A549 (cell line): ENCODE measurements around the gene F2RL2. TPM values are rescaled to one million over a fixed set of nuclear protein-coding genes. Genes with fewer than 3 reads are reported as not detected.

Source experiments
- ATAC-seq, 2 experiments: fragments of 200-7000 bp in 1 of 2; fragments of >200 bp in 1 of 2; cut with Nextera tagmentation in 1 of 2; cut with Tn5 transposase in 1 of 2; 3 replicates each; pipeline versions ENCODE4 v1.8.0 to v1.9.1; 2018 to 2020; ENCODE audit warnings: mild to moderate bottlenecking in 1 of 2, moderate library complexity in 1 of 2
- CTCF ChIA-PET: fragments of 300-600 bp; sonication (Branson Sonifier 250); formaldehyde crosslinking; extraction: SDS; loops from one replicate; lab custom pipeline; 2021; ENCODE audit warnings: antibody characterized with exemption, inconsistent platforms; lab: Yijun Ruan, JAX
- POLR2A ChIA-PET: fragments of 350-600 bp; formaldehyde crosslinking; extraction: SDS; loops from one replicate; lab custom pipeline; 2021; ENCODE audit warnings: antibody characterized with exemption, inconsistent platforms; lab: Yijun Ruan, JAX
- DNase-seq, 2 experiments: peaks; one replicate each; pipeline versions ENCODE4 v3.0.0 to v3.0.0-alpha.2; 2011 to 2016; ENCODE audit warnings: low read depth in 1 of 2, low spot score in 1 of 2
- FAIRE-seq: peaks from 2 replicates; lab custom pipeline; 2011; peaks lifted over from hg19 to GRCh38; lab: Jason Lieb, UNC
- H3K27ac ChIP-seq, 2 experiments: fragments of >200 bp; sonication (Bioruptor Twin); formaldehyde crosslinking; 3 replicates each; pipeline ENCODE4 v1.5.1; 2016 to 2017
- H3K4me1 ChIP-seq: fragments of >200 bp; sonication (Bioruptor Twin); formaldehyde crosslinking; 3 replicates; pipeline ENCODE4 v1.6.1; 2016
- H3K4me2 ChIP-seq: fragments of >200 bp; sonication (Bioruptor Twin); formaldehyde crosslinking; 3 replicates; pipeline ENCODE4 v1.6.1; 2016
- H3K4me3 ChIP-seq: fragments of >200 bp; sonication (Bioruptor Twin); formaldehyde crosslinking; 3 replicates; pipeline ENCODE4 v1.5.1; 2016
- H3K9me3 ChIP-seq: fragments of >200 bp; sonication (Bioruptor Twin); formaldehyde crosslinking; 3 replicates; pipeline ENCODE4 v1.6.1; 2016
- BCL3 ChIP-seq: fragments of >200 bp; sonication (Bioruptor Twin); formaldehyde crosslinking; IDR thresholded peaks from 3 replicates; pipeline ENCODE4 v1.6.1; 2016
- BHLHE40 ChIP-seq: IDR thresholded peaks from 2 replicates; pipeline ENCODE4 v1.6.1; 2012; ENCODE audit warnings: low read depth, low read length, inconsistent platforms
- CBX8 ChIP-seq: fragments of 200-600 bp; sonication (generic); IDR thresholded peaks from 2 replicates; pipeline ENCODE4 v1.6.1; 2016
- CEBPB ChIP-seq, 2 experiments: fragments of >200 bp in 1 of 2; sonication (Bioruptor Twin) in 1 of 2; formaldehyde crosslinking in 1 of 2; IDR thresholded peaks; 2 replicates each; pipeline ENCODE4 v1.6.1; 2012 to 2016
- CHD4 ChIP-seq: fragments of 200-600 bp; sonication (generic); IDR thresholded peaks from 2 replicates; pipeline ENCODE4 v1.6.1; 2016; ENCODE audit warnings: antibody characterized with exemption, mild to moderate bottlenecking, borderline replicate concordance
- CTCF ChIP-seq: fragments of >200 bp; sonication (Bioruptor Twin); formaldehyde crosslinking; IDR thresholded peaks from 3 replicates; pipeline ENCODE4 v1.5.1; 2016
- EHMT2 ChIP-seq: fragments of 200-600 bp; sonication (generic); IDR thresholded peaks from 2 replicates; pipeline ENCODE4 v1.6.1; 2016; ENCODE audit warnings: antibody characterized with exemption, low read depth, mild to moderate bottlenecking, moderate library complexity
- EP300 ChIP-seq, 2 experiments: fragments of >200 bp; sonication (Bioruptor Twin); formaldehyde crosslinking; IDR thresholded peaks; 2 replicates in 1 of 2; 3 replicates in 1 of 2; pipeline ENCODE4 v1.6.1; 2016 to 2017
- FOXS1 ChIP-seq: fragments of 250-450 bp; sonication (Bioruptor Pico); IDR thresholded peaks from 2 replicates; pipeline ENCODE4 v1.5.0; 2020; ENCODE audit warnings: mild to moderate bottlenecking, moderate library complexity
- JUN ChIP-seq, 2 experiments: fragments of >200 bp; sonication (Bioruptor Twin); formaldehyde crosslinking; IDR thresholded peaks; 2 replicates in 1 of 2; 3 replicates in 1 of 2; pipeline ENCODE4 v1.6.1; 2016 to 2017
- KDM5A ChIP-seq: fragments of 200-600 bp; sonication (generic); IDR thresholded peaks from 2 replicates; pipeline ENCODE4 v1.6.1; 2016; ENCODE audit warnings: antibody characterized with exemption, mild to moderate bottlenecking
- MAZ ChIP-seq: fragments of 150-350 bp; IDR thresholded peaks from 2 replicates; pipeline ENCODE4 v1.6.1; 2014; ENCODE audit warnings: antibody characterized with exemption, low read depth, low read length, borderline replicate concordance
- MYC ChIP-seq: IDR thresholded peaks from 2 replicates; pipeline ENCODE4 v1.6.1; 2012; ENCODE audit warnings: mild to moderate bottlenecking, inconsistent platforms, low read length, improper control_type of control experiment, borderline replicate concordance
- POLR2A ChIP-seq: IDR thresholded peaks from 2 replicates; pipeline ENCODE4 v1.6.1; 2012; ENCODE audit warnings: mild to moderate bottlenecking, low read length
- POLR2AphosphoS2 ChIP-seq: conservative IDR thresholded peaks from 2 replicates; pipeline ENCODE4 v1.6.1; 2012; ENCODE audit warnings: low read length, improper control_type of control experiment, inconsistent platforms
- RAD21 ChIP-seq, 2 experiments: fragments of >200 bp in 1 of 2; sonication (Bioruptor Twin) in 1 of 2; formaldehyde crosslinking in 1 of 2; IDR thresholded peaks in 1 of 2; conservative IDR thresholded peaks in 1 of 2; 2 replicates in 1 of 2; 3 replicates in 1 of 2; pipeline ENCODE4 v1.6.1; 2012 to 2018; ENCODE audit warnings: inconsistent platforms in 1 of 2
- RARB ChIP-seq: fragments of 250-450 bp; sonication (Bioruptor Pico); IDR thresholded peaks from 2 replicates; pipeline ENCODE4 v1.8.0; 2021; ENCODE audit warnings: mild to moderate bottlenecking, moderate library complexity
- RNF2 ChIP-seq: fragments of 200-600 bp; sonication (generic); IDR thresholded peaks from 2 replicates; pipeline ENCODE4 v1.6.1; 2016; ENCODE audit warnings: low read depth, mild to moderate bottlenecking, antibody characterized with exemption, moderate library complexity, borderline replicate concordance
- SREBF2 ChIP-seq: fragments of 450-650 bp; IDR thresholded peaks from 2 replicates; pipeline ENCODE4 v1.6.1; 2014; ENCODE audit warnings: mild to moderate bottlenecking, moderate library complexity
- ZC3H11A ChIP-seq: fragments of 450-650 bp; IDR thresholded peaks from 2 replicates; pipeline ENCODE4 v1.6.1; 2014; ENCODE audit warnings: antibody characterized with exemption, mild to moderate bottlenecking
- ZFP36 ChIP-seq: fragments of 450-650 bp; IDR thresholded peaks from 2 replicates; pipeline ENCODE4 v1.6.1; 2014; ENCODE audit warnings: borderline replicate concordance; ENCODE audit not compliant: partially characterized antibody
- ZNF302 ChIP-seq: fragments of 250-450 bp; sonication (Bioruptor Pico); IDR thresholded peaks from 2 replicates; pipeline ENCODE4 v1.9.0; 2021; ENCODE audit warnings: inconsistent platforms, mild to moderate bottlenecking, moderate library complexity
- ZSCAN20 ChIP-seq: fragments of 250-450 bp; sonication (Bioruptor Pico); IDR thresholded peaks from 2 replicates; pipeline ENCODE4 v1.8.0; 2022; ENCODE audit warnings: mild to moderate bottlenecking, moderate library complexity
- WGBS: methylation state at CpG from one replicate; pipeline ENCODE4 v1.1.6; 2017; ENCODE audit errors: missing lambda C conversion rate; 5-methylcytosine and 5-hydroxymethylcytosine counted together
- polyA plus RNA-seq, 4 experiments: library from polyadenylated mRNA; depleted of rRNA in 3 of 4; stranded (reverse); fragments of >200 nt; fragmentation: RNase III in 1 of 4; extraction: RNeasy Plus Mini Kit Qiagen cat#74134 plus additional on column Dnase treatment in 1 of 4; gene quantifications; 2 replicates in 3 of 4; 3 replicates in 1 of 4; pipeline ENCODE4 v1.2.3, GENCODE V29; 2011 to 2017
- TF ChIP-seq, protein P1 (sequence below): fragments of 250-450 bp; sonication (Bioruptor Pico); IDR thresholded peaks from 2 replicates; pipeline ENCODE4 v1.5.0; 2020; ENCODE audit warnings: low read depth, mild to moderate bottlenecking, moderate library complexity

Gene F2RL2
- polyA plus RNA-seq, 2 of the 4 experiments (the other 2 are of a cell fraction): 6.3 to 44.7 TPM

- TF ChIP-seq BCL3 (no peak), RNF2 (no peak), RAD21 (conservative IDR thresholded peaks at IDR 0.05 in 1 of 2, IDR thresholded peaks at IDR 0.05 in 1 of 2) (no peak)
Measured at GRCh38 chr5:76590027-76590426, 33.2 kb downstream of the F2RL2 start (continued).

- TF ChIP-seq ZFP36: no peak
- TF ChIP-seq EHMT2: no peak
- TF ChIP-seq ZC3H11A: no peak
- TF ChIP-seq RAD21 (conservative IDR thresholded peaks at IDR 0.05 in 1 of 2, IDR thresholded peaks at IDR 0.05 in 1 of 2): no peak
- no peak for TF ChIP-seq CHD4
- TF ChIP-seq, protein P1, sequence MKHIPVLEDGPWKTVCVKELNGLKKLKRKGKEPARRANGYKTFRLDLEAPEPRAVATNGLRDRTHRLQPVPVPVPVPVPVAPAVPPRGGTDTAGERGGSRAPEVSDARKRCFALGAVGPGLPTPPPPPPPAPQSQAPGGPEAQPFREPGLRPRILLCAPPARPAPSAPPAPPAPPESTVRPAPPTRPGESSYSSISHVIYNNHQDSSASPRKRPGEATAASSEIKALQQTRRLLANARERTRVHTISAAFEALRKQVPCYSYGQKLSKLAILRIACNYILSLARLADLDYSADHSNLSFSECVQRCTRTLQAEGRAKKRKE (CRISPR knock-in tag): no peak
- TF ChIP-seq MAZ: no peak
- TF ChIP-seq CEBPB (IDR thresholded peaks at IDR 0.05): no peak
- TF ChIP-seq FOXS1 (CRISPR knock-in tag): no peak
- TF ChIP-seq POLR2AphosphoS2: no peak
- TF ChIP-seq POLR2A: no peak
- no peak for TF ChIP-seq MYC
- CTCF ChIA-PET: interaction anchor here (1.3 to 6.4 kb wide), 5 partner anchors 9 to 183 kb away, joined by 3 to 54 read pairs (median 4); partner anchors contain the start of gene IQGAP2
- WGBS: 28% methylated on average over 4 of the region's 4 CpGs
- Histone ChIP-seq H3K27ac (no peak overlapping the region), H3K4me1 (no peaks in the 10 kb centered on the region), H3K4me2 (no peak overlapping the region), H3K4me3 (no peak overlapping the region), H3K9me3 (no peaks in the 10 kb centered on the region)
- FAIRE-seq (no peak), ATAC-seq (no peak), DNase-seq (no peak)
- POLR2A ChIA-PET: no interaction called here
Measured at GRCh38 chr5:76586531-76586930, 36.7 kb downstream of the F2RL2 start.

GRCh38 chr5:76585783-76586217 lies 37.4 kb downstream of the F2RL2 start:
- Histone ChIP-seq H3K4me2 (no peak overlapping the region), H3K4me3 (no peak overlapping the region), H3K27ac (no peak overlapping the region), H3K4me1 (no peaks in the 10 kb centered on the region), H3K9me3 (no peaks in the 10 kb centered on the region)
- ATAC-seq (no peak), DNase-seq (no peak), FAIRE-seq (no peak)
- WGBS: 63% methylated on average over 3 of the region's 3 CpGs
- ChIA-PET POLR2A (interaction anchor here (0.6 kb wide), 1 partner anchor 280 kb away, joined by 3 read pairs; no protein-coding TSS in a partner anchor), CTCF (interaction anchor here (0.8 to 6.4 kb wide), 4 partner anchors 9 to 182 kb away, joined by 3 to 54 read pairs (median 3); partner anchors contain the start of gene IQGAP2)
- TF ChIP-seq BHLHE40 (no peak), CTCF (no peak), KDM5A (no peak), RNF2 (no peak), EP300 (IDR thresholded peaks at IDR 0.05) (no peak), MAZ (no peak), CBX8 (no peak), SREBF2 (no peak), CEBPB (IDR thresholded peaks at IDR 0.05) (no peak), ZNF302 (CRISPR knock-in tag) (no peak), RARB (CRISPR knock-in tag) (no peak), ZSCAN20 (CRISPR knock-in tag) (no peak), CHD4 (no peak), JUN (IDR thresholded peaks at IDR 0.05) (no peak)
